ENCODE measurements around the gene MAPK6. TPM values are rescaled to one million over a fixed set of nuclear protein-coding genes. Genes with fewer than 3 reads are reported as not detected.
"Not testable (repeated sequence)": the region's sequence is repeated elsewhere in the genome, so short reads cannot be mapped to it uniquely, and the experiment has no call there.

MAPK6 gene
- total RNA-seq, 1 experiment from 2014 or later, result 83.2 TPM

- Mint-ChIP-seq H3K27me3 (ENCODE audit: low read depth) (no peaks in the 10 kb centered on the region), H3K36me3 (peaks cover 4% of the 10 kb centered on the region; the same call in 1 of the 2 replicates), H3K9me3 (peaks cover 12% of the 10 kb centered on the region), H3K27ac (no peak overlapping the region), H3K4me1 (no peaks in the 10 kb centered on the region), H3K4me3 (no peak overlapping the region)
- DNase-seq (ENCODE audit: low spot score), result no peak
- TF ChIP-seq CDX4 (CRISPR knock-in tag; IDR thresholded peaks at IDR 0.05; ENCODE audit: borderline replicate concordance) (no peak), MLX (CRISPR knock-in tag; IDR thresholded peaks at IDR 0.05) (no peak), ZMAT4 (CRISPR knock-in tag; IDR thresholded peaks at IDR 0.05) (no peak), CTCF (IDR thresholded peaks at IDR 0.05) (no peak), CREM (CRISPR knock-in tag; IDR thresholded peaks at IDR 0.05) (no peak), TEAD4 (CRISPR knock-in tag; IDR thresholded peaks at IDR 0.05) (no peak), NFATC4 (CRISPR knock-in tag; IDR thresholded peaks at IDR 0.05) (no peak), EMX1 (CRISPR knock-in tag; IDR thresholded peaks at IDR 0.05) (no peak), ETV6 (CRISPR knock-in tag; IDR thresholded peaks at IDR 0.05) (no peak), ZBTB43 (CRISPR knock-in tag; IDR thresholded peaks at IDR 0.05) (no peak), OVOL2 (CRISPR knock-in tag; IDR thresholded peaks at IDR 0.05; ENCODE audit: borderline replicate concordance) (no peak), ZNF532 (CRISPR knock-in tag; IDR thresholded peaks at IDR 0.05; ENCODE audit: borderline replicate concordance) (no peak), CBFB (CRISPR knock-in tag; IDR thresholded peaks at IDR 0.05; ENCODE audit: low read depth) (no peak)
- ATAC-seq, result no peak
- ChIA-PET CTCF (interaction anchor here (1.6 kb wide), 1 partner anchor 16 kb away, joined by 6 read pairs; no protein-coding TSS in a partner anchor), POLR2A (no interaction called here)
These were observed 76.0 kb downstream of the MAPK6 start for GRCh38 chr15:52094811-52095584.

- Mint-ChIP-seq H3K27me3 (ENCODE audit: low read depth) (no peaks in the 10 kb centered on the region), H3K27ac (no peak overlapping the region), H3K36me3 (no peaks in the 10 kb centered on the region), H3K4me1 (no peaks in the 10 kb centered on the region), H3K9me3 (peaks cover 5% of the 10 kb centered on the region; the same call in 1 of the 2 replicates), H3K4me3 (no peak overlapping the region)
- no peak for TF ChIP-seq CBFB (CRISPR knock-in tag; IDR thresholded peaks at IDR 0.05; ENCODE audit: low read depth)
- no peak for TF ChIP-seq PRRX2 (CRISPR knock-in tag; IDR thresholded peaks at IDR 0.05)
- CTCF ChIA-PET, result no interaction called here
- no peak for ATAC-seq
- POLR2A ChIA-PET, result no interaction called here
- no peak for DNase-seq (ENCODE audit: low spot score)
These were observed 76.7 kb downstream of the MAPK6 start for GRCh38 chr15:52095597-52096262.

GRCh38 chr15:52096536-52096935 is 77.5 kb downstream of the MAPK6 start:
- H3K27me3 Mint-ChIP-seq (ENCODE audit: low read depth); POLR2A ChIA-PET; H3K4me3 Mint-ChIP-seq; H3K36me3 Mint-ChIP-seq; DNase-seq (ENCODE audit: low spot score); H3K9me3 Mint-ChIP-seq; H3K4me1 Mint-ChIP-seq; ATAC-seq; H3K27ac Mint-ChIP-seq: not testable (repeated sequence)
- CTCF ChIA-PET, result interaction anchor here (0.8 kb wide), 1 partner anchor 17 kb away, joined by 3 read pairs; no protein-coding TSS in a partner anchor

Measured in WTC11 (cell line).